HCEC 1CT (cell line): ENCODE results near the gene CHD1L.
"Not testable (repeated sequence)": the region's sequence is repeated elsewhere in the genome, so short reads cannot be mapped to it uniquely, and the experiment has no call there.

Experiments
- DNase-seq: peaks from one replicate; pipeline ENCODE4 v3.0.0-alpha.2; 2017

CHD1L gene

DNA sequence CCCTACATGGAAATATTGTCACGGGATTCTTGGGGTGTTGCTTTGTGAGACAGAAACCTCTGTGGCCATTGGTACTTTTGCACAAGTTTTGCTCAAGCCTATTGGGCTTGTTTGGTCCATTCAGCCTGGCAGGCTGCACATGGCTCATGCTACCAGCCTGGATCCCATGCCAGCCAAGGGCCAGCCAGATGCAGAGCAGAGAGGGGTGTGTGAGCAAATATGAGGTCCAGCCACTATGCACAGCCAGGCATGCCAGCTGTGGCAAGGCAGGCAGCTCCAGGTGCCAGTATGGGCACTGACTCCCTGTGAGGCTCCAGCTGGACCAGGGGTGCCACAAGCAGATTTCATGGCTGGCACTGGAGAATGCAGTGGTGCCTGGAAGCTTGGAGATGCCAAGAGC is 6.7 kb upstream of the CHD1L start:
- DNase-seq: no peak

DNA sequence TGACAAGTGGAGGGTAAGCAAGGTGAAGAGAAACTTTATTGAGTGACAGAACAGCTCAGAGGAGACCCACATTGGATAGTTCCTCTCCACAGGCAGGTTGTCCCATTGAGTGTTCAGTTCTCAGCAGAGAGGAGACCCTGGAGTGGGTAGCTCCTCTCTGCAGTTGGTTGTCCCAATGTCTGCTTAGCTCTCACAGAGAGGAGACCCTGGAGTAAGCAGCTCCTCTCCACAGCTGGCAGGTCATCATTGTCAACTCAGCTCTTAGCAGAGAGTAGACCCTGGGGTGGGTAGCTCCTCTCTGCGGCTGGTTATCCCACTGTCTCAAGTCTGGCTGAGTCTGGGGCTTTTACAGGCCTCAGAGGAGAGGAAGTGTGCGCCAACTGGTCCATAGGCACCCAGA is 6.0 kb upstream of the CHD1L start:
- no peak for DNase-seq

DNA sequence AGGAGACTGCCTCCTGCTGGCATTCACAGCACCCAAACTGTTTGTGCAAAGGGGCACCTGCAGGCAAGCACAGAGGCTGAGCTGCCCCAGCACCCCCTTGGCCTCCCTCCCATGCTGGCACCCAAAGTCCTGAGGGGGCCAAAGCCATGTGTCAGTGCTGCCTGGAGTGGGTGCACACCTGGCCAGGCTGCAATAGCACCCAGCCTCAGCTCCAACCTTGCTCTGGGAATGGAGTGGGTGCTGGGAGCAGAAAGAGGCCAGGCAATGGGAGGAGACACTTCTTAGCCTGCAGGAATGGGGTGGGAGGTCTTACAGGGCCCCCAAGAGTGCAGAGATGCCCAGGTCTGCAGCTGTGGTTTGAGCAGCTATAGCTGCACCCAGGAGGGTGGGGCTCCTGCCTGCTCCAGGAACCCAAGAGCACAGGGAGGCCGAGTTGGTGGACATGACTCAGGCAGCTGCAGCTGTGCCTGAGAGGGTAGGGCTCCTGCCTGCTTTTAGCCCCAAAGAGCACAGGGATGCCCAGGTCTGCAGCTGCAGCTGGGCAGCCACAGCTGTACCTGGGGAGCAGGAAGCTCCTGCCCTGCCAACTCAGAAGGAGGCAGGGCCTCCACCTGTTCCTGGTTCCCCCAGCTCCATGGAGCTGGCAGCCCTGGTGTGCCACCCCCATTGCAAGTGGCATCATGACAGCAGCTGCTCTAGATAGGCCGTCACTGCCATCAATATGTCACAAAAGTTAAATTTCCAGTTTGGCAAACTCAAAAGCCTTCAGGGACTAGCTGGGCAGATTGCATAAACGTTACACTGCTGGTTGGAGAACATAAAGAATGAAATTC is 5.3 kb upstream of the CHD1L start:
- DNase-seq: no peak

DNA sequence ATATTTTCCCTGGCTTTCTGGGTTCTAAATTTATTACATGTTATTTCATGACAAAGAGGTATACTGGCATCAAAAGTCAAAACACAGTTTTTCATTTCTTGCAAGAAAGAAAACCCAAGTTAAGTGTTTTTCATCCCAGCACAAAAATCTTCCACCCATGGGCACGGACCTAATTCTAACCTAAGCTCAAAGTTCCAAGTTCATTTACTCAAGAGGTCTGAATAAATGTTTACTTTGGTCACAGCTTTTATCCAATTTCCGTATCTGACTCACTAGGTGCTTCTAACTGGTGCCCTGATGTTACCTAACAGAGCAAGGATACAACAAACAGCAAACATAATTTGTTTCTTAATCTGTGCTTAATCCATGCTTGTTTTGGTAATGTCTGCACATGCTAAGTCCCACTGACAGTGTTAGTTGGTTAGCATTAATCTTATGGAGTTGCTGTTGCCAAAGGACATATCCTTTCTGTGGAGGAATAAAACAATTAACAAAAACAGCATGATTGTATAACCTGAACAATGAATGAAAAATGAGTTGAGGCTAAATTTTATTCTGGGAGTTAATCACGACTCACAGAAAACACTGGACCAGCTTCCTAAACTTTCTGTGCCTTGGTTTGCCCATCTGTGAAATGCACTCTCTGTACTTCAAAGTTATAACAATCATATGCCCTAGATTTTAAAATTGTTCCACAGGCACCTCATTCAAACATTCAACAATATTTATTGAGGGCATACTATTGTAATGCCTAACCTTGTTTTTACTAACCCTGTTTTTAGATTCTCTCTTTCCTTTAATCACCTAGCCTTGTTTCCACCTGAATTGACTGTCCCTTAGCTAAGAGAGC is 4.2 kb upstream of the CHD1L start:
- DNase-seq: no peak

DNA sequence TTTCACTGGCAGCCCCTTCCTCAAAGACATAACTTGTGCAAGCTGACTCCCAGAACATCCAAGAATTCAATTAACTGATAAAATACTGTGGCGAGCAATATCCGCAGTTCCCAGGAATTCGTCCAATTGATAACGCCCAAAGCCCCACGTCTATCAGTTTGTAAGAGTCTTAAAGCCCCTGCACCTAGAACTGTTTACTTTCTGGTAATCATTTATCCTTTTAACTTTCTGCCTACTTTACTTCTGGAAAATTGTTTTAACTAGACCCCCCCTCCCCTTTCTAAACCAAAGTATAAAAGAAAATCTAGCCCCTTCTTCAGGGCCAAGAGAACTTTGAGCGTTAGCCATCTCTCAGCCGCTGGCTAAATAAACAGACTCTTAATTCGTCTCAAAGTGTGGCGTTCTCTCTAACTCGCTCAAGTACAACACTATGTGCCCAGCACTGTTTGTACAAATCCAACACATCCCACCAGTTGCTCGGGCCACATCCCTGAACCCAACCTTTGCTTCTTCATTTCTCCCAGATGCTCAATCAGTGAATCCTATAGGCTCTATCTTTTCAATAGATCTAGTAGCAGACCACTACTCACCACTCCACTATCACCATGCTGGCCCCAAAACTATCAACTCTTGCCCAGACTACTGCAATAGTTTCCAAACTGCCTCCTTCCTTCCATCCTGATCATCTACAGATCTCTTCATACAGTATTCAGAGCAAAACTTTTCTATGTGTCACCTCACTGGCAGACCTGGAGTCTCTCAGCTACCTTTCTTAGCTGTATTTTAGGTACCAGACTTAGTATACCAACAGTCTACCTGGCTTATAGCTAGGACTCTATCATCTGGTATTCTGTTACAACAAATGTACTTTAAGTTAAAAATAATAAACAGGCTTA is 3.3 kb upstream of the CHD1L start:
- DNase-seq: no peak

DNA sequence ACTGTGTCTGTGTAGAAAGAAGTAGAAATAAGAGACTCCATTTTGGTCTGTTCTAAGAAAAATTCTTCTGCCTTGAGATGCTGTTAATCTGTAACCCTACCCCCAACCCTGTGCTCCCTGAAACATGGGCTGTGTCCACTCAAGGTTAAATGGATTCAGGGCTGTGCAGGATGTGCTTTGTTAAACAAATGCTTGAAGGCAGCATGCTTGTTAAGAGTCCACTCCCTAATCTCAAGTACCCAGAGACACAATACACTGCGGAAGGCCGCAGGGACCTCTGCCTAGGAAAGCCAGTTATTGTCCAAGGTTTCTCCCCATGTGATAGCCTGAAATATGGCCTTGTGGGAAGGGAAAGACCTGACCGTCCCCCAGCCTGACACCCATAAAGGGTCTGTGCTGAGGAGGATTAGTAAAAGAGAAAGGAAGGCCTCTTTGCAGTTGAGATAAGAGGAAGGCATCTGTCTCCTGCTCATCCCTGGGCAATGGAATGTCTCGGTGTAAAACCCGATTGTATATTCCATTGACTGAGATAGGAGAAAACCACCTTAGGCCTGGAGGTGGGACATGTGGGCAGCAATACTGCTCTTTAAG is 2.3 kb upstream of the CHD1L start:
- DNase-seq: not testable (repeated sequence)

DNA sequence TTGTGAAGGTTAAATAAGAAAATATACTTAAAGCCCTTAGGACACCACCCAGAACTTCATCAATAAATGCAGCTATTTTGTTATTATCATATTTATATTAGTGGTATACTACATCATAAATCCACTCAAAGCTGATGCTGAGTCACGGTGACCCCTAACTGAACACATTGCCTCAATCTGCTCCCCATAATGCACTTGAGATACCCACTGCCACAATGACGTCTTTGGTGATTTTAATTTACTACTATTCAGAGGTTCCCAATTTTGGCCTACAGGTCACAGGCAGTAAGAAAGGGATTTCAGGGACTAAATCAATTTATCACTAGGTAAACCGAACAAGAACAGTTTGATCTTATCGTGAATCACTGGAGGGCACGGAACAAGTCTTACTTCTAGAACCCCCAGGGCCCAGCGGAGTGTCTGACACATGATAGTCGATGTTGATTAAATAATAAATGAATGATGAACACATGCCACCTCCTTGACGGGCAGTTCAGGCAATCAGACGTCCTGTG is 493 bp upstream of the CHD1L start:
- peak; percentile 31 for DNase-seq

DNA sequence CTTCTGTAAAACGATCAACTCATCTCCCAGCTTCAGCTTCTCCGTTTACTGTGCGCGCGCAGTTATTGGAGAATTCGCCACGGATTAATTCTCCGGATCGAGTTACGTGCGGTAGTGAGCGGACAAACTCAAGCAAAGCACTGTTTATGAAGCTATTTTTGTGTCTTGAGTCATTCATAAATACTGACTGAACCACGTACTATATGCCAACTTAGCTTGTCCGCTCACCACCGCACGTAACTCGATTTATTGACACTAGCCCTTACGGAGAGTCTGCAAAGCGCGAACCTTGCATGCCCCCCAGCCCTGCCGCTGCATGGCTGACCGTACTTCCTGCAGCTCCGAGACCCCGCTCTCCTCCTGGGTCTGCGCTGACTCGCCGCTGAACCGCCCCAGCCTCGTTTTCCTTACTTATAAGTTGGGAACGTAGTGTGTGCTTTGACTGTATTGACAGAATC is 773 bp downstream of the CHD1L start:
- DNase-seq: no peak

DNA sequence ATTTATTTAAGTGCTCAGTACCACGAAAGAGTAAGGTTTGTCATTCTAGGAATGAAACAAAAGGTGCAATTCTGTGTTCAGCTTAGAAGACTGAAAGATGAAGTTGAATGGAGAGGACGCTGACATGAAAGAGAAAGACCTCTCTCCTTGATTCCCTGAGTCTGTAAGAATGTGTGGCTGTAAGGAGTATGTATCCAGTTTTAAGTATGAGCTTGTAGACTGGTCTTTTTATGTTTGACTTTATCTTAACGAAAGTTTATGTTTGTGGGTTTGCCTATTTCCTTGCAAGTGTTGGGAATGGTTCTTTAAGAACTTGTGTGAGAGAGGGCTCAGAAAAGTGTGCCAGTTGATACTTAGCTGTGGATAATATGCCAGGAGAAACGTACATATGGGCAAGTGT is 1.4 kb downstream of the CHD1L start:
- DNase-seq: peak; percentile 6

DNA sequence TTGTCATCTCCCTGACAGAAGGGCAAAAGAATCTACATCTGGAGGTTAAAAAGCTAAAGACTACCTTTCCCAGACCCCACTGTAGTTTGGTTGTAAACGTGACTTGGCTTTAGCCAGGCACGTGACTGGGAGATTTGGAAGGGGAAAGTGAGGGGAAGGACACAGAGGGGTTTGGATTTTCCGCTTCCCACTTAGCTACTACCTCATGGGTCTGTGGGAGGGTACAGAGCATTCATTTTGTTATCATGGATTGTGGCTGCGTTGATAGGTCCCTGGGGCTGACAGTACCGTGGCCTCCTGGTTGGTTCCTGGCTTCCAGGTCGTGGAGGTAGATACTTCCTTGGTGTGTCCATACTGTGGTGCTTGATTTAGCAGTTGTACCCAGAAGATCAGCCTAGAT is 2.6 kb downstream of the CHD1L start:
- DNase-seq: no peak

DNA sequence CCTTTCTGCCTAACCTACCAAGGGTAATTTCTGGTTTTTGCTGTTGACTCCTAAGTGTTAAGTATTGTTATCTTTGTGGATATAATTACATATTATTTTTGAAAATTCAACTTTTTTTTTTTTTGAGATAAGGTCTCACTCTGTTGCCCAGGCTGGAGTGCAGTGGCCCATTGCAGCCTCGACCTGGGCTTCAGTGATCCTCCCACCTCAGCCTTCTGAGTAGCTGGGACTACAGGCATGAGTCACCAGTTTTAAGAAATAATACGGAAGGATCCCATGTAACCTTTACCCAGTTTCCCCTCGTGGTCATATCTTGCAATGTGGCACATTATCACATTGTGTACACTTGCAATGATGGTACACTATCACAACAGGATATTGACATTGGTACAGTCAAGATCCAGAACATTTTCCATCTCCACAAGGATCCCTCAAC is 3.1 kb downstream of the CHD1L start:
- DNase-seq: no peak

DNA sequence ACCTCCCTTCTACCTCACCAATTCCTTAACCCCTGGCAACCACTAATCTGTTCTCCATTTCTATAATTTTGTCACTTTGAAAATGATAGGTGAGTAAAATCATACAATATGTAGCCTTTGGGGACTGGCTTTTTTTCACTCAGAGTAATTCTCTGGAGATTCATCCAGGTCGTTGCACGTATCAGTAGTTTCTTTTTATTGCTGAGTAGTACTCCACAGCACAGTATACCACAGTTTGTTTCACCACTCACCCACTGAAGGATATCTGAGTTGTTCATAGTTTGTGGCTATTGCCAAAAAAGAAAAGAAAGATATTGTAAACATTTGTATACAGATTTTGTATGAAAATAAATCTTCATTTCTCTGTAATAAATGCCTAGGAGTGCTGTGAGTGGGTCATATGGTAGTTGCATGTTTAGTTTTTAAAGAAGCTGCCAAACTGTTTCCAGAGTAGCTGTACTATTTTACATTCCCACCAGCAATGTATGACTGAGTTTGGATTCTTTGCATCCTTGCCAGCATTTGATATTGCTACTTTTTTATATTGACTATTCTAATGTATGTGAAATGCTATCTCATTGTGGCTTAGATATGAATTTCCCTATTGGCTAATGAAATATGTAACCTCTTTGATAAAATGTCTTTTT is 3.7 kb downstream of the CHD1L start:
- no peak for DNase-seq

DNA sequence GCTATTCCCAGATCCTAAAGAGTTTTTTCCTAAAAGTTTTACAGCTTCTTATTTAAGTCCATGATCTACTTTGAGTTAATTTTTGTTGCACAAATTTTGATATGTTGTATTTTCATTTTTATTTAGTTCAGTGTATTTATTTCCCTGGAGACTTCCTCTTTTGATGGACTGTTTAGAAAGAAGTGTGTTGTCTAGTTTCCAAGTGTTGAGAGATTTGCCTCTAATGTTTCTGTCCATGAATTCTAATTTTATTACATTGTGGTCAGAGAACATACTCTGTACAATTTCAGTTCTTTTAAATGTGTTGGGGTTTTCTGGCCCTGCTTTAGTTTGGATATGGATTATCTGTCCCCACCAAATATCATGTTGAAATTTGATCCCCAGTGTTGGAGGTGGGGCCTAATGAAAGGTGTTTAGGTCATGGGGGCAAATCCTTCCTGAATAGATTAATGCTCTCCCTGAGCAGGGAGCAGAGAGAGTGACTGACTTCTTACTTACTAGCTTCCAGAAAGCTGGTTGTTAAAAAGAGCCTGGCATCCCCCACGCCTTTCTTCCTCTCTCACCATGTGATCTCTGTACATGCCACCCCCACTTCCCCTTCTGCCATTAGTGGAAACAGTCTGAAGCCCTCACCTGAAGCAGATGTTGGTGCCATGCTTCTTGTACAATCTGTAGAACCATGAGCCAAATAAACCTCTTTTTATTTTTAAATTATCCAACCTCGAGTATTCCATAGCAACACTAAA is 4.6 kb downstream of the CHD1L start:
- DNase-seq: no peak

DNA sequence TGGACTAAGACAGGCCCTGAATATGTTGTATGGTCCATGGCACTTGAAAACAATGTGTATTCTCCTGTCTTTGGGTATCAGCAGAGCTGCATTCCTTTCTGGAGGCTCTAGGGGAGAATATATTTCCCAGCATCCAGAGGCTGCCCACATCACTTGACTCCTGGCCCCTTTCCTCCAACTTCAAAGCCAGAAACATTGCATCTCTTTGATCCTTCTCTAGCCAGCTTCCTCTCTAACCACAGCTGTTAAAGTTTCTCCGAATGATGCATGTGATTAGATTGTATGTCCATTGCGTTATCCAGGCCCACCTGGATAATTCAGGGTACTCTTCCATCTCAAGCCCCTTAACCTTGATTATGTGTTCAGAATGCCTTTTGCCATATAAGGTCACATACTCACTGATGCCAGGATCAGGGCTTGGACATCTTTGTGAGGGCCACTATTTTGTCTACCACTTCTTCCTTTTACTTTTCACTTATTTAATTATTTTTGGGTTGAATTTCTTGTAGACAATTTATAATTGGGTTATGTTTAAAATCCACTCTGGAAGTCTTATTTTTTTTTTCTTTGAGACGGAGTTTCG is 5.3 kb downstream of the CHD1L start:
- DNase-seq: no peak

DNA sequence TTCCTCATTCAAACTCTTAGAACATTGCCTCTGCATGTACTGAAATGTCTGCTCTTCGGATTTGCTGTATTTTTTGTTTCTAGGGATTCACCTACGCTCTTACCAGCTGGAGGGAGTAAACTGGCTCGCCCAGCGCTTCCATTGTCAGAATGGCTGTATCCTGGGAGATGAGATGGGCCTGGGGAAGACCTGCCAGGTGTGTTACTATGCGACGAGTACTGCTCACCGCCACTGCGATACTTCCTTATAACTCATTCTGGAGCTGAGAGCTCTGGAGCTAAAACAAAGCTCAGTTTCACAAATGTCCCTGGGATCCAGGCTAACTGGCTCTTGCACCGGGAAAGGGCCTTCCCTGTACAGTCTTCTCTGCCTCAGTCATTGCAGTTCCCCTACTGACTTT is 10.1 kb downstream of the CHD1L start:
- no peak for DNase-seq

DNA sequence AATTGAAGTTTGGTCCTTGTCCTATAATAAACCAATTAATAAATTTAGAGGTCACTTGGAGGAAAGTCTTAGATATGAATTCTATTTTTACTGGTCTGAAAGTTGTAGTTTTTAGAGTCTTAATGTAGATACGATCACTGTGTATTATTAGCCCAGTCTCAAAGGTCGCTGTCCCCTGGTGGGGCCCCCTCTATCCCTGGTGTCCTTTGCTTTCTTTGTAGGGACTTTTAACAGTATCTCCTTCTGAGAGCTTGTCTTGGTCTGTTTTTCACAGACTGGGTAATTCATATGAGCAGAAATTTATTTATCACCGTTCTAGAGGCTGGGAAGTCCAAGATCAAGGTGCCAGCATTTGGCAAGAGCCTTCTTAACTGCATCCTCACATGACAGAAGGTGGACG is 18.5 kb downstream of the CHD1L start:
- no peak for DNase-seq

DNA sequence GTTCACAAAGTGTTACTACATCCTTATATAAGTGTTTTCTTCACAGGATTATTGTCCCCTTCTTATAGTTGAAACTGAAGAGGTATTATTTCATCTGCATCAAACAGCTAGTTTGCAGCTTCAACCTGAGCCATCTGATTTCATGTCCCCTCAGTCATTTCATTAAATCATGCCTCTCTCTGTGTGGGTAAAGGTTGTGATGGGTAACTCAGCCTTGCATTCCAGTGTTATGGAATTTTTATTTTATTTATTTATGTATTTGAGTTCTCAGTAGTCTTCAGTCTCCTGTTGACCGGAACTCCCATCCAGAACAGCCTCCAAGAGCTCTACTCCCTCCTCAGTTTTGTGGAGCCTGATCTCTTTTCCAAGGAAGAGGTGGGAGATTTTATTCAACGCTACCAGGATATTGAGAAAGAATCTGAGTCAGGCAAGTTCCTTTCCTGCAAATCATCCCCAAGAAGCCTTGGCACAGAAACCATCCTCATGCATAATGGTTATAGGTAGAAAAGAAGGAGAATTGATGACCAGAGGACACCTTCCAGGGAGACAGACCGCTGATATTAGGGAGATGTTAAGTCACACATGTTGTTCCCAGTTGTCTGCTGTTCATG is 21.8 kb downstream of the CHD1L start:
- DNase-seq: peak; percentile 85

DNA sequence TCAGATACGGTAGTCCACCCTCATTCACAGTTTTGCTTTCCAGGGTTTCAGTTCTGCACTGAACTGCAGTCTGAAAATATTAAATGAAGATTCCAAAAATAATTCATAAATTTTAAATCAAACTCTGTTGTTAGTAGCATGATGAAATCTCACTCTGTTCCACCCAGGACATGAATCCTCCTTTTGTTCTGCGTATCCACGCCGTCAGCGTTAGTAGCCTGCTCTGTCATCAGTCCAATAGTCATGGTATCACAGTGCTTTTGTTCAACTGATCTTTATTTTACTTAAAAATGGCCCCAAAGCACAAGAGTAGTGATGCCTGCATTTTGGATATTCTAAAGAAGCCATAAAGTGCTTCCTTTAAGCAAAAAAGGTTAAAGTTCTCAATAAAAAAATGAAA is 23.9 kb downstream of the CHD1L start:
- no peak for DNase-seq

DNA sequence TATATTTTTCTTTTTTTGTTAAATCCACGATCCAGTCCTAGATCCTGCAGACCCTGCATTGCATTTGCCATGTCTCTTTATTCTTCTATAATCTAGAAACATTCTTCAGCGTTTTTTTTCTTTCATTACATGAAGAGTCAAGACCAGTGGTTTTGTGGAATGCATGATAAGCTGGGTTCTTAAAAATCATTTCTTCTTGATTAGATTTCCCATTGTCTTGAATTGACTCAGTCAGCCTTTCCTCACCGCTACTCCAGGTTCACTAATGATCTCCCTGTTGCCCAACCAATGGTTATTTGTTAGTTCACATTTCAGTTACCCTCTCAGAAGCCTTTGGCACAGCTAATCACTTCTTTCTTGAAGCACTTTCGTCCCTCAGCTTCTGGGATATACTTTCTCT is 25.2 kb downstream of the CHD1L start:
- no peak for DNase-seq

DNA sequence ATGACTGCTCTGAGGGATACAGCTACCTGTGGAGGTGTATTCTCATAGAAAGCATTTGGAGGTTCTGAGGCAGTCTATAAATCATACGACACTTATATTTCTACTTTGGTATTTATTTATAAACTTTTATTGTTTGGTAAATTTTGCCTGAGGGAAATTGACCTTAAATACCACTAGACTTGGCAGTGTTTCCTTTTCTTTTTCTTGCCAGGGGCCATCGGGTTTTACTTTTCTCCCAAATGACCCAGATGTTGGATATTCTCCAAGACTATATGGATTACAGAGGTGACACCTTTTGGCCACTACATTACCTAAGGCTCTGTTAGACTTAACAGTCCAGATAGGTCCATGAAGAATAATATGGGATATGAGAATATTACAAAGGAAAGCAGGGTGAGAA is 28.2 kb downstream of the CHD1L start:
- DNase-seq: no peak
